Activated CD4-positive, alpha-beta T cell treated with anti-CD3 and anti-CD28 coated beads, Interleukin-2, amount 50 U/mL, for 4 hours (primary cell): Measurements from ENCODE around the gene MARS1.
"Not testable (repeated sequence)": the region's sequence is repeated elsewhere in the genome, so short reads cannot be mapped to it uniquely, and the experiment has no call there.

ENCODE experiments used
- DNase-seq, 2 experiments: peaks; one replicate each; pipeline ENCODE4 v3.0.0-alpha.2; 2020

Gene MARS1

DNA sequence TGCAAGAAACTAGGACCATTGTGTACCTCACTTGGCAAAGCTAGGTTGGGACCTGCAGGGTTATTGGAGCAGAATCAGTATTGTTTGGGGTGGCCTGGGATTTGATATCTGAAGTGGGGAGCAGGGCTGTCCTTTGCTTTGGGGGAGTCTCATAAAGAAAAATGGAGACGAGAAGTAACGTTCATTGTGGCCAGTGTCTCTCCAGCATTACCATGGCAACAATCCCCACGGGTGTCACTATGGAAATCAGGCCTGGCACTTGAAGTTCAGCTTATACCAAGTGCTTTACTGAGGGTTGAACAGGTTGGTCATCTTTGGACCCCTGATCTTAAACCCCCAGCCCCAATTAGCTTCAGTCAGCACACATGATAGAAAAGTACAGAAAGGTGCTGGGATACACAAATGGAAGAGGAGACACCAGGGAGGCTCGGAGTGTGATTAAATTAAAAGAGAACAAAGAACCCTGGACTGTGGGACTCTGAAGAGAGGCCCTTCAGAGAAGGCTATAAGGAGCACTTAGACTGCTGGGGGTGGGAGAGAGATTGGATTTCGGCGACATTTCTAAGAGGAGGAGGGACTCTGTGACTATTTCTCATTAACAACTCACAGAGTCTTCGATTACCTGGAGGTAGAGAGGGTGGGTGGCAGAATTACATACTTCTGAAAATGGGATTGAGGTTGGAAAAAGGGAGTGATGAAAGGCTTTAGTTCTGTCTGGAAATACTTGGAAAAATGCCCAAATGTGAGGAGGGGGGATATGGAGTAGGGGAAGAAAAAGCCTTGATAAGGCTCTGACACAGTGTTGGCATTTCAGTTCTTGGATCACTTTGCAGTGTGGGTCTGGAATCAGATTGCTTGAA, 65.7 kb downstream of the MARS1 start:
- DNase-seq, result no peak

GRCh38 chr12:57554453-57554852, 66.6 kb downstream of the MARS1 start:
- no peak for DNase-seq

DNA sequence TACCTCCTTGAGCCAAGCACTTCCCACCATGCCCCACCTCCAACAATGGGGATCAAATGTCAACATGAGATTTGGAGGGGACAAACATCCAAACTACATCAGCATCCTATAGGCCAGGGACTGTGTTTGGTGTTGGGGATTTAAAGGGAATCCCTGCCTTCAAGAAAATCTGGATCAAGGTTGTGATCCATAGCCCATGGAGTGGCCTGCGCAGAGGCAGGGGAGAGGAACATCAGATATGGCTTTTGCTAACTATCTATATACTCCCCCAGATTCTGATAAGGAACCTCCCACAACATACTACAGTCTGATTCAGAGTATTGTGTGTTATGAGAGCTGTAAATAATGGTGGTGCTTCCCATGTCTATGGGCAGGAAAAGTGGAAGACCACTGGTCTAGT, 67.0 kb downstream of the MARS1 start:
- DNase-seq, result no peak

DNA sequence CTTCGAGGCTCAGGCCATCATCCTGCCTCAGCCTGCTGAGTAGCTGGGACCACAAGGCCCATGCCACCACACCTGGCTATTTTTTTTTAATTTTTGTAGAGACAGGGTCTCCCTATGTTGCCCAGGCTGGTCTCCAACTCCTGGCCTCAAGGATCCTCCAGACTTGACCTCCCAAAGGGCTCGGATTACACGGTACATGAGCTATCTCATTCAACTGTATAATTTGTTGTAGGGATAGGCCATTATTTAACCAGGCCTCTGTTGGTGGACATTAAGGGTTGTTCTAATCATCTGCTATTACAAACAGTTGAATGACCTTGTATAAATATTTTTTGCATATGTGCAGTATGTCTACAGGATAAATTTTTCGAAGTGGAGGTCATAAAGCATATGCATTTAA, 71.0 kb downstream of the MARS1 start:
- DNase-seq, result no peak

GRCh38 chr12:57560516-57560915, 72.6 kb downstream of the MARS1 start:
- DNase-seq, result no peak

GRCh38 chr12:57561117-57561516, 73.2 kb downstream of the MARS1 start:
- not testable (repeated sequence) for DNase-seq

GRCh38 chr12:57563358-57563757, 75.5 kb downstream of the MARS1 start:
- DNase-seq, result no peak

GRCh38 chr12:57564178-57564740, 76.4 kb downstream of the MARS1 start:
- no peak for DNase-seq
